Stimulated activated CD4-positive, alpha-beta T cell treated with anti-CD3 and anti-CD28 coated beads, TNF-alpha, amount 100 ng/mL, for 24 hours (primary cell): Measurements from ENCODE around the gene SIPA1L3.
"Not testable (repeated sequence)": the region's sequence is repeated elsewhere in the genome, so short reads cannot be mapped to it uniquely, and the experiment has no call there.

Experiments used
- DNase-seq, 3 experiments: peaks; one replicate each; pipeline ENCODE4 v3.0.0-alpha.2; 2020; ENCODE audit warnings: low read depth in 3 of 3

The SIPA1L3 gene

DNA sequence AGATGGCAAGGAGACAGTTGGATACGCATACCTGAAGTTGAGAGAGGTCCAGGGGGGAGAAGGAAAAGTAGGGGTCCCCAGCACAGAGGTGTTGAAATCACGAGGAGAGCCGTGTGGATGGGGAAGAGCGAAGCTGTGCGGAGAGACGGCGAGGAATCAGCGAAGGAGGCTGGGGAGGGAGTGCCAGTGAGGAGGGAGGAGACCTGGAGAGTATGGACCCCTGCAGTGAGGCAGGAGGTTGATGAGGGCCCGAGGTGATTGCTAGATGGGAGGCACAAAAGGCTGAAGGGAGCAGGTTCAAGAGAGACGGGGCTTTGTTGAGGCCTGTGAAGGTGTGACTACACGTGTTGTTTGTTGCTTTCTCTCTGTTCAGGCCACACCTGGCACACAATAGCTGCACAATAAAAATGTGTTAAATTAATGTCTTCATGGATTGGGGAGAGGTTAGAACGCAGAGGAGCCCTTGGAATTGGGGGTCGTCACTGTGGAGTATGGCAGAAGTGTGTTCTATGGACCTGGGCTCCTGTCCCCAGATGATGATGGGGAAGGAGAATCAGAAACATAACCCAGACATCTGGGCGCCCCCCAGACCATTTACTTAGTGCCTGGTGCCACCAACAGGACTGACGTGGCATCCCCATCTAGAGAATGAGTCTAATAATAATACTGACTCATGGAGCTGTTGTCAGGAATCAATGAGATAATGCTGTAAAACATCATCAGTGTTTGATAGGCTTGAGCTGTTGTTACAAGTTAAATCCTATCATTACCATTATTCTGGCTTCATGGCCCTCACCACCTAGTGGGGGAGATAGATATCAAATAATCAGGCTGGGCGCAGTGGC lies 137.5 kb downstream of the SIPA1L3 start:
- no peak for DNase-seq

DNA sequence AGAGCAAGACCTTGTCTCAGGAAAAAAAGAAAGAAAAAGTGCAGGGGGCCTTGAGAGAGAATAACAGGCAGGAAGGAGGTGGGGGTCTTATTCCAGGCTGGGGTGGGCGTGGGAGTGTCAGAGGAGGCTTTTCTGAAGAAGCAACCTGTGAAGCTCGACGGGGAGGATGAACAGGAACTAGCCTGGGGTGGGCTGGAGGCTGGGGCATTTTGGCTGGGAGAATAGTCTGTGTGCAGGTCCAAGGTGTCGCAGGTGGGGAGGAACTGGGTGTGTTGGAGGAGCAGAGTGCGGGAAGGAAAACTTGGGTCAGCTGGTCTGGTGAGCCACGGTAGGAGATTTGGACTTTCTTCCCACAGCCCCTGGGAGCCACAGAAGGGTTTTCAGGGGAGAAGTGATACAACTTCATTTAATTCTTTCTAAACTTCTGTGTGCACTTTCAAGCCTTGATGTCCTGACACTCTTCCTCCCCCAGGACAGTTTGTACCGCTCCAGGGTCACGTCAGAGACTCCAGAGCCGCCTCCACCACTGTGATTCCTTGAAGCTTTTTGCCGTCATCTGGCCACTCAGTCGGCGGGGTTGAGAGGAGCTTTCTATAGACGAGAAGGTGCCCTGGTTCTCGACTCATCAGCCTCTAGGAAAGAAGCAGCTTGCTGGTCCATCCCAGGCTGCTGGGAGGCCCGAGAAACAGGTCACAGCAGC lies 138.7 kb downstream of the SIPA1L3 start:
- DNase-seq, result no peak

DNA sequence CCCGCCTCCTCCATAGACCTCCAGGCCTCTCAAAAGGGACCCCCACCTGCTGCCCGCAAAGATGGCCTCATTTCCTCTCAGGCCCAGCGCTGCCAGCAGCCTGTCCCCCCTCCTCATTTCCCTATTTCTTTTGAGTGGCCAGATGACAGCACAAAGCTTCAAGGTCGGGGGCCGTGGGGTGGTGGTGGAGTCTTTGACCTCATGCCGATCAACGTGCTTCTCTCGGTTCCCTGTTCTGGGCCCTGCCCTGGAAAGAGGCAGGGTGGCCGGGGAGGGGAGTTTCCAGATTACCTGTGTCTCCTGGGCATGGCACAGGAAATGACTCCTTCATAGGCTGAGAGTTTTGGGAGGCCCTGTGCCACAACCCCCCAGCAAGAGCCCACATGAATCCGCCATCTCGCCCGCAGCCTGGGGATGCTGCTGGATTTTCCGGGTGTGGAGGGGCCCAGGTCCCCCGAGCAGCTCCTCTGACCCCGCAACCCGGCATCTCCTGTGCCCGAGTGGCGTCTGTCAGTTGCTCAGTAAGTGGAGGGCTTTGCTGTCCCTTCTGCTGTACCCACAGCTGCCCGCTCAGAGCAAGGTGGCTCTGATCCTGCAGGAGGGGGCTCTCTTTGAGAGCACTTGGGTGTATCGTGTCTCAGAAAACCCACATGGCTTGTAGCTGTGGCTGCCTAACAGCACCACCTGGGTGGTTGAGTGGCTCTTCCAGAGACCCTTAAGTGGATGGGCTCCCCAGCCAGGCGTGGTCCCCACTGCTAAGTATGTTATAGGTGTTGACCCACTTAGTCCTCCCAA lies 139.4 kb downstream of the SIPA1L3 start:
- DNase-seq, result no peak

DNA sequence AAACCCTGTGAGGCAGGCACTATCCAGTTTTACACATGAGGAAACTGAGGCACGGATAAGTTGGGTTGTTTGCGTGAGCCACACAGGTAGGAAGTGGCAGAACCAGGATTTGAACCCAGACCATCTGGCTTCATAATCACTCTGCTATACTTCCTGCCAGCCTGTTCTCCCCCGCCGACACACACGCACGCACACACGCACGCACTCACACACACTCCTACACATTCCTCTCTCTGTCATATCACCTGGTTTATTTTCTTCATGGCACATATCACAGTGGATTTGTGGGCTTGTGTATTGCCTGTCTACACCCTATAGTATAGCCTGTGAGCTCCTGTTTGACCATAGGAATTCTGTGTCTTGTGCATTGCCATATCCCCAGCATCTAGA lies 140.0 kb downstream of the SIPA1L3 start:
- peak in 1 of 3 experiments; percentile 28 for DNase-seq

DNA sequence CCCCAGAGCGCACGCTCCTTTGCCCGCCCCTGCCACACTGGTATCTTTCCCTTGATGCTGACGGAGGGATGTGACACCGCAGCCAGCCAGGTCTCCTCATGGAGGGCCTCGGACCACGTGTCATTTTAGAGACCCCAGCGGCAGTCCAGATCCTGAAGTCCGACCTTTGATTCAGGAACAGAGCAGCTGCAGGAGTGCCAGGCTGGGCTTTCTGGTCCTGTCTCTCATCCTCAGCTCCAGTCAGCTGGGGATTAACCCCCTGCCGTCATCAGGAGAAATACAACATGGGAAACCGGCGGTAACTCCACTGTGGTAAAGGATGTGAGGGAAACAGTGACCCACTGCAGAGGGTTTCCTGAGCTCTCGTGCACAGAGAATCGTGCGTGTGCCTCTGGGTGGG lies 140.6 kb downstream of the SIPA1L3 start:
- no peak for DNase-seq

DNA sequence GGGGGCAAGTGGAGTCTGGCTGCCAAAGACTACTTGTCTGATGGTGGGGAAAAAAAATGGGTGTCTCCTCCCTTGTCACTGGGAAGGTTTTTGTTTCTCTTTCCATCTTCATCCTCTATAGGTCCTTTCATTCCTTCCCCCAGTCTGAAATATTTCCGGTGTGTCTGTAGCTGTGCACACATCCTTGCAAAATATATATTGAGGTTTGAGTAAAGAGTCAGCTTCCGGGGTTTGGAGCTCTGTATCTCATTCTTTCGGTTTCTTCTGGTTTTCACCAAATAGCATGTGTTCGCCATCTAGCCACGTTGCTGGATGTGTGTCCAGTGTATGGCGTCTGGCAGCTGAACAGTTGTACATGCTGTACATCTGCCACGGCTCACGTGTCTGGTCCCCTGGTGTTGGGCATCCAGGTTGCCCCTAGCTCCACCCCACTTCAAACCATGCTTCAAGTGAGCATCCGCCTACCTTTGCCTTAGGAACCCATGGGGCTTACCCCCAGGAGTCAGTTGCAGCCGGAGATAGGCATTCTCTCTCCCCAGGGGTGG lies 142.2 kb downstream of the SIPA1L3 start:
- peak in 2 of 3 experiments; percentile 29 to 42 for DNase-seq

DNA sequence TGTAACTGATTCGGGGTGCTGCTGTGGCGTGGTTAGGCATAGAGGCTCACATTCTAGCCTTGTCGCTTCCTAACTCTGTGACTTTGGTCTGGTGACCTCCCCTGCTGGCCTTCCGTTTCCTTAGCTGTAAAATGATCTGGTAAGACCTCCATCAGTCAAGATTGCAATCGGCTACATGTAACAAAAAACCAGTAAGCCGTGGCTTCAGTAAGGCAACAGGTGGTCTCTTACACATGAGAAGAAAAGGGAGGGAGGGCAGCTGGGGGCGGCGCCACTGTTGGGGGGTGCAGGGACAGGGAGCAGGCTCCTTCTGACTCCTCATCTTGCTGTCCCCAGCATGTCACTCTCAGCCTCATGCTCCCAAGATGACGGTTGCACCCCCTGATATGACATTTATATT lies 148.0 kb downstream of the SIPA1L3 start:
- no peak for DNase-seq

DNA sequence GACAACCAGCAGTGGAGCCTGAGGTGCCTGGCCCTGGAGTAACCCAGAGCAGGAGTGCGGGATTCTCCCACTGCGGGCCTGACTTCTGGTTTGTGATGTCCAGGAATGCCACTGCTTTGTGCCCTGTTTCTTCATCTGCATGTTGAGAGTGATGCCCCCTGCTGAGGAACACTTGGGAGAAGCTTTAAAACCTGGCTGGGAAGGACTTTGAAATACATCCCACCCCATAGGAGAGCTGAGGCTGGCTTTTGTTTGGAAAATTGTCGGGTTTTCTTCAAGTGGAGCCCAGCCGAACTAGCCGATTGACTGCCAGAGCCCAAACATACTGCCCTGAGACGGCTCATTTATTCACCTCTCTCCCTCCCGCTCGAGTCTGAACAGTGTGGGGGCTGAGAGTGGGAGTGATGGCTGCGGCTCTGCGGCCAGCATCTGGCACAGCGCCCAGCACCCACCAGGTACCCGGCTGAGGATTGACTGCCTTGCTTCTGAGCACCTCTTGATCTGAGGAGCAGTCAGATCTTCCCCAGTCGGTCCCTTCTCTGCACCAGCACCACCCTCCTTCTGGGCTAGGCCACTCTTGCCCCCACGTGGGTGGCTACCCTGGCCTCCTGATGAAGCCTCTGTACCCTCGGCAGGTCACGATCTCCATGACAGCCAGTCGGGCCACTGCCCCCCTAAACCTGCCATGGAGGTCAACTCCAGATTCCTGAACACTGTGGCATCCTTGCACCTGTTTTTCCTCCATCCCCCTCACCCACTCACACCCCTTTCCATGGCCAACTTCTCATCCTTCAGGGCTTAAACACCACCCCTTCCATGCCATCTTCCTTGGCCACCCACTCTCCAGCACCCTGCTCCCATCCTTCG lies 148.9 kb downstream of the SIPA1L3 start:
- no peak for DNase-seq

DNA sequence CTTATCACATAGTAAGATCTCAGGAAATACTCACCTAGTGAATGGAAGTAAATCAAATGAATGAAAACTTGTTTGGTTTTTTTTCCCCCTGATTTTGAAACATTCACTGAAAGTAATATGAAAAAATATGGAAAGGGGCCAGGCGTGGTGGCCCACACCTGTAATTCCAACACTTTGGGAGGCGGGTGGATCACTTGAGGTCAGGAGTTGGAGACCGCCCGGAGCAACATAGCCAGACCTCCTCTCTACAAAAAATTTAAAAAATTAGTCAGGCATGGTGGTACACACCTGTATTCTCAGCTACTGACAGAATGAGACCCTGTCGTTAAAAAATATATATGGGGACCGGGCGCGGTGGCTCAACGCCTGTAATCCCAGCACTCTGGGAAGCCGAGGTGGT lies 149.6 kb downstream of the SIPA1L3 start:
- no peak for DNase-seq

DNA sequence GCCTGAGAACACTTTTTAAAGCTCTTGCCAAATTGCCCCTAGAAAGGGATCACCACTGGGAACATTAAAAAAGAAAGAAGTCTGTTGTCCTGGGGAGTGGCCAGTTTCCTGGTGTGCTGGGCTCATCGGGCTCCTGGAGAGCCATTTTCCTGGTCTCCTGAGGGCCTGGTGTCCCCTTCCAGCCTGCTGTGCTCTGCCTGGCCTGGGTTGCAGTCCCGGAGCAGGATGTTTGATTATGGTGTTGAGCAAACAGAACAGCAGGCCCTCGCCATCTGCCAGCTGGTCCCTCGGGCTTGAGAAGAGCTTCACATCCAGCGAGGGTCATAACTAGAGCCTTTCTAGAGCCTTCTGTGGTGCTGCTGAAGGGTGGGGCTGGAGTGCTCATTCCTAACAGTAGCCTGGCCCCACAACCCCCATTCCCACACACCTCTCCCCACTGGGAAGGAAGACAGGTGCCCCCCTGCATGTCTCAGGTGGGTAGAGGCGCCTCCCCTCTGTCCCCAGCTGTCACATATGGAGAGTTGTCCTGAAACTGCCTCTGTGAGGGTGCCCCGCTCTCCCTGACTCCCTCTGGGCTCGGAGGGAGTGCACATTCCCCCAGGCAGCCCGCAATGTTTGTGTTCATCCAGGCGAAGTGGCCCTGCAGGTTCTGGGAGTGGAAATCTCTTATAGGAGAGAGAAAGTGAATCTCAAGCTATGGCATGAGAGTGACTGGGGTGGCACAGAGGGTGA lies 151.1 kb downstream of the SIPA1L3 start:
- no peak for DNase-seq

DNA sequence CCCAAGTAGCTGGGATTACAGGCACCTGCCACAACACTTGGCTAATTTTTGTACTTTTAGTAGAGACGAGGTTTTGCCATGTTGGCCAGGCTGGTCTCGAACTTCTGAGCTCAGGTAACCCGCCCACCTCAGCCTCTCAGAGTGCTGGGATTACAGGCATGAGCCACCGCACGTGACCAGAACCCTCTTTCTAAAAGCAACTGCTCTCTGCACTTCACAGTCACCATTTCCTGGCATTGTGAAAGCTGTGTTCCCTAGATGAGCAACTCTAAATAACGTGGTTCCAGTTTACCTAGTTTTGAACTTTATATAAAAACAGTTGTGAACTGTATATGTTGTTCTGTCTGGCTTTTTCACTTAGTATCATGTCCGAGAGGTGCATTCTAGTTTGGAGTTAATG lies 152.9 kb downstream of the SIPA1L3 start:
- DNase-seq, result no peak

DNA sequence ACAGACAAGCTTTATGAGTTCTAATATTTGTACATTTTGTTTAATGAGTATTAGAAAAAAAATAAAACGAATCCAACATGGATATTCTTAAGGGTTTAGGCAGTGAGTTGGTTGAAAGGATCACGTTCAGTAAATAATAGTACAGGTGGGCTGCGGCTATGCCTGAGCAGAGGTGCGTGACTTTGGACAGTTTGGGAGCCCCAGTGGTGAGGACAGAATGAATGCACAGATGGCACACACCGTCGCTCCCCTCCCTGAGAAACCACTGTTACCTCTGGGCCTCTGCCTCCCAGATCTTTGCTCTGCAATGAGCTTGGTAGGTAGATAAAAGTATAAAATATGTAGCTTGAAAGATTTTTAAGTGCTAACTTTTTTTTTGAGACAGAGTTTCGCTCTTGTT lies 153.3 kb downstream of the SIPA1L3 start:
- DNase-seq, result no peak

DNA sequence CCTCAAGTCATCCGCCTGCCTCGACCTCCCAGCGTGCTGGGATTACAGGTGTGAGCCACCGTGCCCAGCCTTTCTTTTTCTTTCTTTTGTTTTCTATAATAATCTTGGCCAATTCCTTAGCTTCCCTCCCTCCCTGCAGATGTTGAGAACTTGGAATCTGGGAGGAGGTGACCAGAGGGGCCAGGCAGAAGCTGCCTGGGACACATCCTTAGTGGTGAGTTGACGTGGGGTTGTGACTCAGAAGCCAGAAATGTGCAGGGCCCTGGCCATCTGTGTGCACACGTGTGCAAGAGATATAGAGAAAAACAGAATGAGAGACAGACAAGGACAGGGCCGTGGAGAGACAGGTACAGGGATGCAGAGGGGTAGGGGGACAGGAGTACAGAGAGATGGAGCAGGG lies 154.3 kb downstream of the SIPA1L3 start:
- DNase-seq, result no peak

DNA sequence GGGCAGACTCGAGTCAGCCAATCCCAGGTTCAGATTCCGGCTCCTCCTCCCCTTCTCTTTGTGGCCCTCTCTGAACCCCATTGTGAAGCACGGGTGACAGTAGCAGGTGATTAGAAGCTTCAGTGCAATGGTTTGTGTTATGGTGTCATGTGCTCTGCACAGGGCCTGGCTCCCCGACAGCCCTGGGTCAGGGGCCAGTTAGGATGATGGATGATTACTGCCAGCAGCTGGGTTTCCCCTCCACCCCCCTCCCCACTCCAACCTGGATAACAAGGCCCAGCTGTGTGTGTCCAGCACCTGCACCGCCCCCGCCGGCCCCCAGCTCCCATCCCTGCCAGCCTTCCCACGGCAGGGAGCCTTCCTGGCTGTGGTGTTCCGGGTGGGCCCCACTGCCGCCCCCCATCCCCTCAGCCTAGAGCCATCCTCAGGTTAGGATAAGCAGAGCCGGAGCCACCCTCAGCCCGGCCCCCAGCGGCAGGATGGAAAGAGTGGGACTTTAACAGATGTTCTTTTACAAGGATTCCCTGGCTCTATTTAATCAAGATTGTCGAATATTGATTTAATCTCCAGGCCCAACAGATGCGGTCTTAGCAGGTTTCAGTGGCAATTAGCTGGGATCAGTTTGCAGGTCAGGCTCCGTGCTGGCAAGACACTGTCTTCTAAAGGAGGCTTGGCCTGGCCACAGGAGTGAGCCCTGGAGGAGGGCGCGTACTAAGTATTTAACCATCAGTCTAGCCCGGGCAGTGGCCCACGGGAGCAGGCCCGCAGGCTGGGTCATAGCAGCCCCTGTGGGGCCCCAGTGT lies 156.2 kb downstream of the SIPA1L3 start:
- no peak for DNase-seq

DNA sequence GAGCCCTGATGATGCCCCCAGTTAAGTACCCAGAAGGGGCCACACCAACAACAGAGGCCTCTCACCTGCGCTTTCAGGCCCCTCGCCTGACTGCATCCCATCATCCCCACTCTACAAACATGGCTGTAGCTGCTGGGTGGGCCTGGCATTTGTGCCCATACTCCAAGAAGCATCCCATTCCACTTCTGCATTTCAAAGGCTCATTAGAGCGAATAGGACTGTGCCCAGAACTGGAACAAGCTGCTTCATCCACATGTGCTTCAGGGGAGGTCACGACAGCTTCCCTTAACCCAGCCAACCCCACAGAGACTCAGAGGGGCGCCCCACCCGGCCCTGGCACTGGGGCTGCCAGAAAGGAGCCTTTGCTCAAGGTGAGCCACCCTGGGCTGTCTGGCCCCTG lies 156.9 kb downstream of the SIPA1L3 start:
- no peak for DNase-seq

DNA sequence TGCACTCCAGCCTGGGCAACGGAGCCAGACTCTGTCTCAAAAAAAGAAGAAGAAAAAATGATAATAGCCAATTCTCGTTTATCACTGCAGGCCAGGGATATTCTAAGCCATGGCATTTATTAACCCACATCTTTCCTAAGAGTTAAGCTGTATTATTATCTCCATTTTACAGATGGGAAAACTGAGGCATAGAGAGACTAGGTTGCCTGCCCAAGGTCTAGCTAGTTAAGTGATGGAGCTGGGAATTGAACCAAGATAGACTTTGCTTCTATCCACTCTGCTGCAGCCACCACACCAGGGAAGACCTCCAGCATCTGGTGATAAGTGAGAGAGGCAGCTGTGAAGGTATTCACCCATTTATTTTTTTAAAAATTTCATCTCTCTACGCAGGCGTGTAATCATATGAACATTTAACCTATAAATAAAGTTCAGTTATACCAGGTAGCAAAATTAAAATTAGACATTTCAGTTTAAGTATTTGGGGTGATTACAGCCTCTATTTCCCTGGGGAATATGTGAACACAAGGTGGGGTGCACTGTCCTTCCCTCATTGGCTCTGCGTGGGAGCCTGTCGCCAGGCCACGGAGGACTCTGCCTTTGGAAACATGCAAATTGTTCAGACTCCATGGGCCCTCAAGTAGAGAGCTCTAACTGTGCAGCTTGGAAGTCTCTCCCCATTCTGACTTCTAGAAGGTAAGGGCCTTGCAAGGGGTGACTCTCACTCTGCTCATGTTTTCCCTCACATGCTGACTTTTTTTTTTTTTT lies 157.8 kb downstream of the SIPA1L3 start:
- no peak for DNase-seq

DNA sequence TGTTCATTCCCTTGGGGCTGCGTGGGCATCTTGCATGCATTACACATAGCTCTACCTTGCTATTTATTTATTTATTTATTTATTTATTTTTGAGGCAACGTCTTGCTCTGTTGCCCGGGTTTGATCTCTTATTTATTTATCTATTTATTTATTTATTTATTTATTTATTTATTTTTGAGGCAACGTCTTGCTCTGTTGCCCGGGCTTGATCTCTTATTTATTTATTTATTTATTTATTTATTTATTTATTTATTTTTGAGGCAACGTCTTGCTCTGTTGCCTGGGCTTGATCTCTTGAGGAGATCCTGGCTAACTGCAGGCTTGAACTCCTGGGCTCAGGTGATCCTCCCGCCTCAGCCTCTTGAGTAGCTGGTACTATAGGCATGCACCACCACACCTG lies 158.8 kb downstream of the SIPA1L3 start:
- not testable (repeated sequence) for DNase-seq

DNA sequence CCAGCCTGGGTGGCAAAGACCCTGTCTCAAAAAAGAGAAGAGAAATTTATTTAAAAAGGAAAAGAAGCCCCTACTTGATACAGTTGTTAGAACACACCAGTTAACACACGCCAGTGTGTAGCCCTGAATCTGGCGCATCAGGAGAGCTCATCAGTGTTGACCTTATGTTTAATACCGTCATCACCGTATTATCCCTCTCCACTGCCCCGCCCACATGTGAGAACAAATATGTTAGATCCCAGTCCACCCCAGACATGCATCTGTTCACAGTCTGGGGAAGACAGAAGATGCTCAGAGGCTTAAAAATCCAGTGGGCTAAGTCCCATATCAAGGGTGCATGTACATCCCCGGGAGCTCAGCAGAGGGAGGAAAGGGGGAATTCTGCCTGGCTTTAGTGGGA lies 161.8 kb downstream of the SIPA1L3 start:
- no peak for DNase-seq

DNA sequence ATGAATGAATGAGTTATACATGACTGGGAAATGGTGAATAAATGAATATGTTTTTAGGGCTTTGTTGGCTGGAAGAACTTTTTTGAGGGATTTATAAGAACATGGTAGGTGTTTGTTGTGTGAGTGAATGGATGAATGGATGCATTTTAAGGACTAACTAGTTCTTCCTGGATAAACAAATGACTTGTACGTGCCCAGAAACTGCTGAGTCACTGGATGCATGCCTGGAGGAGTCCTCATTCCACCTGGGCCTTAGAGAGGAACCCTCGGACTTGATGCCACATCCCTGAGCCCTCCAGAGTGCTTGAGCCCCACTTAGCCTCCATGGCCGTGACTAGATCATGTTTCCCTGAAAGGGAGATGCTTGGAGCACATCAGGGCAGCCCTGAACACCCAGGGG lies 163.6 kb downstream of the SIPA1L3 start:
- DNase-seq, result no peak
